Loucy (cell line): ENCODE data around the gene EXOG.

Experiments
- H2AFZ ChIP-seq: fragments of 200-600 bp; sonication (generic); 2 replicates; pipeline ENCODE4 v1.6.0; 2016; ENCODE audit warnings: antibody characterized with exemption, mild to moderate bottlenecking, low read length, moderate library complexity
- H3F3A ChIP-seq: fragments of 200-600 bp; 2 replicates; pipeline ENCODE4 v1.6.0; 2016; ENCODE audit warnings: antibody characterized with exemption, low read depth, mild to moderate bottlenecking
- H3K27me3 ChIP-seq: fragments of 200-600 bp; sonication (generic); 2 replicates; pipeline ENCODE4 v1.6.1; 2014; ENCODE audit warnings: low read length, mild to moderate bottlenecking; ENCODE audit not compliant: insufficient read depth, poor library complexity, severe bottlenecking
- H3K36me3 ChIP-seq: fragments of 200-600 bp; sonication (generic); 2 replicates; pipeline ENCODE4 v1.6.1; 2016; ENCODE audit warnings: low read length; ENCODE audit not compliant: insufficient read depth
- H3K4me1 ChIP-seq: fragments of 200-600 bp; sonication (generic); 2 replicates; pipeline ENCODE4 v1.5.1; 2014; ENCODE audit warnings: low read length, mild to moderate bottlenecking; ENCODE audit not compliant: insufficient read depth, poor library complexity, severe bottlenecking
- H3K4me2 ChIP-seq: fragments of 200-600 bp; sonication (generic); 2 replicates; pipeline ENCODE4 v1.6.0; 2014; ENCODE audit warnings: antibody characterized with exemption, low read length, low read depth, mild to moderate bottlenecking; ENCODE audit not compliant: poor library complexity, severe bottlenecking
- H3K4me3 ChIP-seq: fragments of 200-600 bp; sonication (generic); 2 replicates; pipeline ENCODE4 v1.5.1; 2014; ENCODE audit warnings: low read length, mild to moderate bottlenecking, mixed read lengths; ENCODE audit not compliant: poor library complexity, severe bottlenecking
- H3K79me2 ChIP-seq: fragments of 200-600 bp; sonication (generic); 2 replicates; pipeline ENCODE4 v1.6.1; 2014; ENCODE audit warnings: low read length; ENCODE audit not compliant: insufficient read depth
- H3K9ac ChIP-seq: fragments of 200-600 bp; sonication (generic); 2 replicates; pipeline ENCODE4 v1.6.0; 2014; ENCODE audit warnings: mild to moderate bottlenecking, low read depth, low read length, moderate library complexity; ENCODE audit not compliant: poor library complexity, severe bottlenecking
- H3K9me2 ChIP-seq: fragments of 200-600 bp; sonication (generic); replicated peaks from 2 replicates; pipeline ENCODE4 v1.6.1; 2016; ENCODE audit warnings: low read depth, low read length, mixed read lengths
- H3K9me3 ChIP-seq: fragments of 200-600 bp; sonication (generic); 2 replicates; pipeline ENCODE4 v1.6.1; 2014; ENCODE audit warnings: mild to moderate bottlenecking, antibody characterized with exemption, low read length, low read depth; ENCODE audit not compliant: insufficient read depth
- H4K20me1 ChIP-seq: fragments of 200-600 bp; sonication (generic); 2 replicates; pipeline ENCODE4 v1.6.0; 2014; ENCODE audit warnings: antibody characterized with exemption, low read length, mild to moderate bottlenecking; ENCODE audit not compliant: insufficient read depth, poor library complexity, severe bottlenecking
- EZH2phosphoT487 ChIP-seq: fragments of 200-600 bp; IDR thresholded peaks from 2 replicates; pipeline ENCODE4 v1.6.1; 2018; ENCODE audit warnings: antibody characterized with exemption, mild to moderate bottlenecking, moderate library complexity, borderline replicate concordance
- TF ChIP-seq, protein P1 (sequence below): fragments of 200-600 bp; sonication (generic); conservative IDR thresholded peaks from 2 replicates; pipeline ENCODE4 v1.5.1; 2014; ENCODE audit warnings: mild to moderate bottlenecking, antibody characterized with exemption, low read length

Gene EXOG

DNA sequence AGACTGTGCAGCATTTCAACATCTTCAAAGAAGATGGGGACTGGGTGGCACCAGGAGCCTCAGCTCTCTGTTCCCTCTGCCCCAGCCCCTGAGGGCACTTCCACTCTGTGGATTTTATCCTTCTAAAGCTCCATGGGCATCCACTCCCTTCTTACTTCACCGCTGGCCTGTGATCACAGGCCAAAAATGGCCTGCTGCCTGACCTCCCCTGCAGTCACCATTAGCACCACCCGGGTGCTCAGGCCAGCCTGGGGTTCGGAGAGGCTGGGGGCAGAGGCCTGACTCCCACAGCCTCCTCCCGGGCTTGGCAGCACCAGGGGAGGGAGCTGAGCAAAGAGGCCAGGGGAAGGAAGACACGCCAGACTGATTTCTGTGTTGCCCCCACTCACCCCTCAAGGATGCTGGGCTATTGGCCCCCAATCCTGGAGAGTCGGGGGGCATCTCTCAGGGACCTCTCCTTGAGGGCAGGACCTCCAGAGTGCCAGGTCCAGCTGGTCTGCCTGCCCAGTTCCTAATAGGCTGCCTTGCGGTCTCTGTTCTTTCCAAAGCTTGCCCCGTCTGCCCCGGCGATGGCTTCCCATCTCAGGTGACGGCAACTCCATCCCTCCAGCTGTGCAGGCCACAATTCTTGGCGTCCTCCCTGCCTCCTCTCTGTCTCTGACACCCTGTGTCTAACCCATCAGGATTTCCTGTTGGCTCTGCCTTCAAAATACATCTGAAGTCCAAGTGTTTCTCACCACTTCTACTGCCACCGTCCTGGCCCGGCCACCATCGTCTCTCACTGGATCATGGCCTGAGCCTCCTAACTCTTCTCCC lies 67.1 kb downstream of the EXOG start:
- Histone ChIP-seq H4K20me1 (no peaks in the 10 kb centered on the region), H3K36me3 (no peaks in the 10 kb centered on the region), H3K27me3 (no peaks in the 10 kb centered on the region), H2AFZ (no peak overlapping the region), H3K4me3 (no peak overlapping the region), H3K4me2 (no peak overlapping the region), H3F3A (no peaks in the 10 kb centered on the region), H3K4me1 (no peaks in the 10 kb centered on the region), H3K79me2 (no peaks in the 10 kb centered on the region), H3K9me3 (no peaks in the 10 kb centered on the region), H3K9me2 (no peaks in the 10 kb centered on the region), H3K9ac (no peak overlapping the region)
- no peak for TF ChIP-seq EZH2phosphoT487
- TF ChIP-seq, protein P1, sequence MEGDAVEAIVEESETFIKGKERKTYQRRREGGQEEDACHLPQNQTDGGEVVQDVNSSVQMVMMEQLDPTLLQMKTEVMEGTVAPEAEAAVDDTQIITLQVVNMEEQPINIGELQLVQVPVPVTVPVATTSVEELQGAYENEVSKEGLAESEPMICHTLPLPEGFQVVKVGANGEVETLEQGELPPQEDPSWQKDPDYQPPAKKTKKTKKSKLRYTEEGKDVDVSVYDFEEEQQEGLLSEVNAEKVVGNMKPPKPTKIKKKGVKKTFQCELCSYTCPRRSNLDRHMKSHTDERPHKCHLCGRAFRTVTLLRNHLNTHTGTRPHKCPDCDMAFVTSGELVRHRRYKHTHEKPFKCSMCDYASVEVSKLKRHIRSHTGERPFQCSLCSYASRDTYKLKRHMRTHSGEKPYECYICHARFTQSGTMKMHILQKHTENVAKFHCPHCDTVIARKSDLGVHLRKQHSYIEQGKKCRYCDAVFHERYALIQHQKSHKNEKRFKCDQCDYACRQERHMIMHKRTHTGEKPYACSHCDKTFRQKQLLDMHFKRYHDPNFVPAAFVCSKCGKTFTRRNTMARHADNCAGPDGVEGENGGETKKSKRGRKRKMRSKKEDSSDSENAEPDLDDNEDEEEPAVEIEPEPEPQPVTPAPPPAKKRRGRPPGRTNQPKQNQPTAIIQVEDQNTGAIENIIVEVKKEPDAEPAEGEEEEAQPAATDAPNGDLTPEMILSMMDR, result no peak

DNA sequence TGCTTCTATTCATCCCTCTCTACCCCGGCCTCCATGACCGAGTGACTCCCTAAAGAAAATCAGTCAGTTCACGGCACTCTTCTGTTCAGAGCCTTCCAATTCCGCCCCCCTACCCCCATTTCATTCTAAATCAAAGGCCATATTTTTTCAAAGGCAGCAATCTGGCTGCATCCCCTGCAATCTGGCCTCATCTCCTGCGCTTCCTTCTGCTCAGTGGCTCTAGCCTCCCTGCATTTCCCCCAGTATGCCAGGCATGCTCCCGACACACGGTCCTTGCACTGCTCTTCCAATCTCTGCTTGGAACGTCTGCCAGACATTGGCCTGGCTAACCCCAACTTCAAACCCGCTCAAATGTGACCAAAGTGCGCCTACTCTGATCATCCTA lies 67.7 kb downstream of the EXOG start:
- H4K20me1 ChIP-seq, result no peaks in the 10 kb centered on the region
- TF ChIP-seq EZH2phosphoT487, result no peak
- TF ChIP-seq, protein P1, result no peak
- H3K4me2 ChIP-seq, result no peak overlapping the region
- H3K36me3 ChIP-seq, result no peaks in the 10 kb centered on the region
- H3K4me3 ChIP-seq, result no peak overlapping the region
- H3K9ac ChIP-seq, result no peak overlapping the region
- no peaks in the 10 kb centered on the region for H3K4me1 ChIP-seq
- H3K9me3 ChIP-seq, result no peaks in the 10 kb centered on the region
- H3K27me3 ChIP-seq, result no peaks in the 10 kb centered on the region
- no peaks in the 10 kb centered on the region for H3K9me2 ChIP-seq
- H2AFZ ChIP-seq, result no peak overlapping the region
- no peaks in the 10 kb centered on the region for H3F3A ChIP-seq
- no peaks in the 10 kb centered on the region for H3K79me2 ChIP-seq

DNA sequence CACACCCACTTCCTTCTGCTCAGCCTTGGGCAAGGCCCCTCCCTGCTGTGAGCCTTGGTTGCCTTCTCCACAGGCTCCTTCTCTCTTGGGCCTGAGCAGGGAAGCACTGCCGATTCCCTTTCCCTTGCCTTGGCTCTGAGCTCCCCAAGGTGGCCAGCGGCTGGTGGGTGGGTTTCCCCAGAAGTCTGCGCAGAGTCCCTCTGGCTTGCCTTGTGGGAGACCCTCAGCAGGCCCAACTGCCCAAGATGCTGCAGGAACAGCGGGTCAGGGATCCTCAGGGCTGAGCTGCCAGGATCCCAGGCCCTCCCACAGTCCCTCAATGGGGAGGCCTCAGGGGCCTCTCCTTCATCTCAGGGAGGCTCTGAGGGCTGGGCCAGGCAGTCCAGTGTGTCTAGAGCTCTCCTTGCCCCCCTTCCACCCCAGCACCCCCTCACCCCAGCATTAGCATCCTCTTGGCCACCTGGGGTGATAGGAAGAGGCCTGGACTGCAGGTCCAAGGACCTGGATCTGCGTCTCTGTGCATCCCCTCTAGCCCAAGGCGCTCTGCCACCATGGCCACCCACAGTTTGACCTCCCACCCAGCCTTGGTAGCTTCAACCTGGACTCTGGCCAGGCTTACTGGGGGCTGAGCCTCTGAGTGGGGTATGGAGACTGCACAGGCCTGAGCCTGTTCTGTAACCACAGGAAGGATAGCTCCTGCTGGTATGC lies 68.6 kb downstream of the EXOG start:
- no peak for TF ChIP-seq EZH2phosphoT487
- TF ChIP-seq, protein P1, result no peak
- Histone ChIP-seq H3F3A (no peaks in the 10 kb centered on the region), H3K79me2 (no peaks in the 10 kb centered on the region), H3K9me2 (no peaks in the 10 kb centered on the region), H3K9me3 (no peaks in the 10 kb centered on the region), H4K20me1 (no peaks in the 10 kb centered on the region), H2AFZ (no peak overlapping the region), H3K4me2 (no peak overlapping the region), H3K36me3 (no peaks in the 10 kb centered on the region), H3K9ac (no peak overlapping the region), H3K4me1 (no peaks in the 10 kb centered on the region), H3K27me3 (no peaks in the 10 kb centered on the region), H3K4me3 (no peak overlapping the region)
